PC-9 (cell line): ENCODE results near the gene TSHZ2.

Experiments used
- CTCF ChIP-seq: fragments of 200-600 bp; sonication (generic); conservative IDR thresholded peaks from 2 replicates; pipeline ENCODE4 v1.6.1; 2017; ENCODE audit warnings: mixed run types, antibody characterized with exemption, mild to moderate bottlenecking, moderate library complexity
- EZH2 ChIP-seq: fragments of 200-600 bp; sonication (generic); IDR thresholded peaks from 2 replicates; pipeline ENCODE4 v1.8.0; 2017; ENCODE audit warnings: antibody characterized with exemption, low read depth

DNA sequence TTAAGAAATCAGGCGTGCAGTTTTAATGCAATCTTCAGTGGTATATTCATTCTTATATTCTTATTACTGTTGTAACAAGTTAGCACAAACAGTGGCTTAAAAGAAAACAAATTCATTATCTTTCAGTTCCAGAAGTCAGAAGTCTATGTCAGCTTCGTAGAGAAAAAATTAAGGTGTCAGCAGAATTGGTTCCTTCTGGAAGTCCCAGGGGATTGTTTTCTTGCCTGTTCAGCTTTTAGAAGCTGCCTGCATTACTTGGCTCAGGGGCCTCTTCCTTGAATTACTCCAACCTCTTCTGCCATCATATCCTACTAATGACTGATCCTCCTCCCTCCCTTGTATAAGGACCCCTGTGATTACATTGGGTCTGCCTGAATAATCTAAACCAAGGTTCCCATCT is 377.6 kb downstream of the TSHZ2 start:
- TF ChIP-seq CTCF: no peak
- TF ChIP-seq EZH2: no peak
